HG03575 (cell line): ENCODE measurements around the gene BTN1A1.

ENCODE experiments used
- ATAC-seq: cut with Tn5 transposase; IDR thresholded peaks from one replicate; pipeline ENCODE4 v1.9.1; 2021; ENCODE audit not compliant: unreplicated experiment, insufficient number of reproducible peaks, low FRiP score; ENCODE audit errors: extremely low read depth

Gene BTN1A1

DNA sequence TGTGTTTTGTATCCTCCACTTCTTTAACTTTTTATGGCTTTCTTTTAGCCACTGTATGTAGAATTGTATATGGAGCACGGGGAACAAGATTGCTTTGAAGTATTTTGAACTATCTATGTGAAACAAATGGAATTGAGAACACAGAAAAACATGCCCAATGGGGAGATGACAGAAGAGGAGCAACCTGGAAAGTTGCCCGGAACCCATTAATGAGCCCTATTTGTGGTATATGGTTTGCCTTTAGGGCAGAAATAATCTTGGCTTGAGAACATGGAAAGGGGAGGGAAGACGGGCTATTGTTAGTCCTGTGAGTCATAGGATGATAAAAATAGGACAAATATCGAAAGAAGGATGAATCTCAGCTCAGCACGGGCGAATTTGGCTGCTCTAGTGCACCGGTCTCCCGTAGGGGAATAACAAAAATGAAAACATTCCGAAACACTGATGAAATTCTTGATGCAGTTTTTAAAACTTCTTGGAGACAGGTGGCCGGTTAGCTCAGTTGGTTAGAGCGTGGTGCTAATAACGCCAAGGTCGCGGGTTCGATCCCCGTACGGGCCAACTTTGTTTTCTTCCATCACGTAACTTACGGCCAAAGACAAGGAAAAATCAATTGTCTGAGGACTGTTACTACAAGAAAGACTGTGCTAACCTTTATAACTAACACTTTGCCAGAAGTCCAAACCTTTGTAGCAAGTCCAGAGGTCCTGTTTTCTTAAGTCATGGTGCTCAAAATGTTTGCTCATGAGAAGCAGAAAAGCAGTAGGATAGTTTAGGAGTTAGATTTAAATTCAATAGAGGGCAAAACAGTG, 53.7 kb downstream of the BTN1A1 start:
- ATAC-seq = no peak

DNA sequence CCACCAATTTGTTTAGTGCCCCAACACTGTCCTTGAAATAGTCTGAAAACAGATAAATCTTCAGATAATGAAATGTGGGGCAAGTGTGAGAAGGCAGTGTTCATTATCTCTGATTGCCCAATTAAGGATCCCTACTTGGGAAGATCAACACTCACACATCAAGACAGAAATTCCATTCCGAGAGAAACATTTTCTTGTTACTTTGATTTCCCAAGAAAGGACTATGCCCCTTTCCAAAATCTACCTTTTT, 54.3 kb downstream of the BTN1A1 start:
- ATAC-seq = no peak

DNA sequence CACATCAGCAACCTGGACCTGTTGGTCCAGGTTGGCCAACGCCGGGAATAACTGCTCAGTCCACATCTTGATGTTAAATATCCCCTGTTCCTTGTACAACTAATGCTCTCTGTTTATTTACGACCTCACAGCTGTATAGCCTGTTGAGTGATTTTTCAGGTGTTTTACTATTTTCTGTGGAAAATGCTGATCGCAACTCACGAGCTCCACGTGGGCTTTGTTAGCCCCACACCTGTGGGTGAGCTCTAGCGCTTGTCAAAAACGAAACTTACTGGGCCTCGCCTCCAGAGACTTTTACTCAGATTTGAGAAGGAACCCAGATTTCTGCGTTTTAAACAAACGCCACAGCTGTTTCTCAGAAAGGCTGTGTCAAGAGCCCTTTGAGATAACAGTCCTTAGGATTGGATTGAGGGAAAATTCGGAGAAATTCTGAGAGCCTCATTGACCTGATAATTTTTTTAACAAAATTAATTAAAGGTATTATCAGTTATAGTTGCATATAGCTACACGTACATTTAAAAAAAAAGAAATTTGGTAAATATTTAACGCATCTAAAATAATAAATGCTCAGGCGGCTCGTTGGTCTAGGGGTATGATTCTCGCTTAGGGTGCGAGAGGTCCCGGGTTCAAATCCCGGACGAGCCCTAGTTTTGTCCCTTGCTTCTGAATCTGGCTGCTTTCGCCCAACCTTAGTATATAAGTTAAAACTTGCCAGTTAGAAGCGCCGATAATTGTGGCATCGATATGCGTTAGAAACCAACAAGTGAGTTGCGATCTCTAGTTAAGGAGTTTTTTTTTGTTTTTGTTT, 54.8 kb downstream of the BTN1A1 start:
- ATAC-seq = no peak

DNA sequence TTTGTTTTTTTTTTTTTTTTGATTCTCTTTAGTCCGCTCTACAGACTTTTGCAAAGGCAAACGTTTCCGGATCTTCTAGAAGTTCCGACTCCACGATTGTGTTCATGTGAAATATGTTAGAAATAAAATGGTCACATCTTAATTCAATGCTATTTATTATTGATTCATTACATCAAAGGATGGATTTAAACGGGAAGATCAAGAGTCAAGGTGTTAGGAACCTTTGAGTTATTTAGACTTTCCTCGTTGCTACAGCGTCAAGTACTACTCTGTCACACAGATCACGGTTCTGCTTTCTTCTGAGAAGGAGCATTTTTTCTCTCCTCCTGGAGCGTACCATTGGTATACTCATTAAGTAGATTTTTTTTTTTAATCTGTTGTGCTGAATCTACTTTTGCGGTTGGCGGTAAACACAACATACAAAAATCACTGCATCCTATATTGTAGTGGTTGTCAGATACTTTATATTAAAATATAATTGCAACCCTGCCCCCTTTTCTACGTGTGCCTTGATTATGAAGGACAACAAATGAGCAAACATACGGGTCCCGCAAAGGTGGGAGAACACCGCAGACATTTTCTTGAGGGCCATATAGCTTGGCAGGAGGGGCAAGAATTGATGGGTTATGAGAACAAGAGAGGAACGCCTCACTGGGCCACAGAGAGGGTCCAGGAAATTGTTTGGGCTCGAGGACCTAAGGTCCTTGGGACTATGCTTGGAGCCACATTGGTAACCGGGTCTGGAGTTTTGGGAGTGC, 55.6 kb downstream of the BTN1A1 start:
- ATAC-seq = no peak

DNA sequence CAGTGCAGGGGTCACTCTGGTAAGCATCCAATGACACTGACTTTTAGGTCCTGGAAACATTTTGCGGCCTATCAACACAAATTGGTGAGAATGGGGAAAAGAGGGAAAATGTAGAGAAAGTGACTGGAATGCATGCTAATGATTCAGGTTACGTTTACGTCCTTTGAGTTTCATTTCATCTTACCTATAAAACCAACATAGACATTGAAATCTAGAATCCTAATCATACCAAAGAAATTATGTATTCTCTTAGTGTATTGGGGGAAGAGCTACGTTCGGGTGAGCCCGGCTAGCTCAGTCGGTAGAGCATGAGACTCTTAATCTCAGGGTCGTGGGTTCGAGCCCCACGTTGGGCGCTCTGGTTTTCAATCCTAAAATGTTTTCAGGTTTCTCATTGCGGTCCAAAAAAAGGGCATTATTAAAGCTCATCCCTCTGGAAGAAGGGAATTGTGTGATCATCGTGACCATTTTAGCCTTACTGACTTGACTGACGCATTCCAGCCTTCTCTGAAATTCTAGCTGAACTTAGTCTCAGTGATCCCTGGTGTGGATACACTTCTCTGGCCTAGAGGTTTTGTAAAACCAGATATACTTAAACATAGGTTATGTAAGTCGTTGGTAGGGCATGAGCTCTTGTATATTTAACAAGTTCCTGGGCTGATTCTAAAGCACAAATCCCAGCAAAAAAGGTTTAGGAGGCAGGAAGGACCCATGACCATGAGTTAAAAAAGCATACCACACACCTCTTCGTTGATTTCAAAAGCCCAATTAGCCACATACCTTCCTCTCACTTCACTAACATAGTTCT, 56.4 kb downstream of the BTN1A1 start:
- ATAC-seq = no peak
